Mucosa of rectum (tissue), 2 donors: ENCODE data around the gene ESPNL.

Experiments
- H3K27ac ChIP-seq, 2 donors: one replicate each; pipeline ENCODE4 v1.7.0; 2013; ENCODE audit warnings: inconsistent platforms in 2 of 2, low read depth in 2 of 2, low read length in 2 of 2
- H3K27me3 ChIP-seq, 2 donors: one replicate each; pipeline ENCODE4 v1.7.0; 2013; ENCODE audit warnings: low read length in 2 of 2; ENCODE audit not compliant: control insufficient read depth in 2 of 2, insufficient read depth in 2 of 2
- H3K36me3 ChIP-seq, 2 donors: one replicate each; pipeline ENCODE4 v1.7.0; 2013; ENCODE audit warnings: low read length in 2 of 2; ENCODE audit not compliant: control insufficient read depth in 2 of 2, insufficient read depth in 2 of 2
- H3K4me1 ChIP-seq, 2 donors: one replicate each; pipeline ENCODE4 v1.7.0; 2013; ENCODE audit warnings: low read length in 2 of 2, mild to moderate bottlenecking in 1 of 2; ENCODE audit not compliant: control insufficient read depth in 2 of 2, insufficient read depth in 2 of 2
- H3K4me3 ChIP-seq, 2 donors: one replicate each; pipeline ENCODE4 v1.7.0; 2013; ENCODE audit warnings: low read length in 2 of 2
- H3K9ac ChIP-seq, 2 donors: one replicate each; pipeline ENCODE4 v1.7.0; 2013; ENCODE audit warnings: low read length in 2 of 2, low read depth in 1 of 2, mild to moderate bottlenecking in 1 of 2
- H3K9me3 ChIP-seq, 2 donors: one replicate each; pipeline ENCODE4 v1.7.0; 2013; ENCODE audit warnings: low read length in 2 of 2; ENCODE audit not compliant: control insufficient read depth in 2 of 2
- donor health status: healthy.
- donor health status: Normal muscosa, but diverticular disease.

The ESPNL gene

DNA sequence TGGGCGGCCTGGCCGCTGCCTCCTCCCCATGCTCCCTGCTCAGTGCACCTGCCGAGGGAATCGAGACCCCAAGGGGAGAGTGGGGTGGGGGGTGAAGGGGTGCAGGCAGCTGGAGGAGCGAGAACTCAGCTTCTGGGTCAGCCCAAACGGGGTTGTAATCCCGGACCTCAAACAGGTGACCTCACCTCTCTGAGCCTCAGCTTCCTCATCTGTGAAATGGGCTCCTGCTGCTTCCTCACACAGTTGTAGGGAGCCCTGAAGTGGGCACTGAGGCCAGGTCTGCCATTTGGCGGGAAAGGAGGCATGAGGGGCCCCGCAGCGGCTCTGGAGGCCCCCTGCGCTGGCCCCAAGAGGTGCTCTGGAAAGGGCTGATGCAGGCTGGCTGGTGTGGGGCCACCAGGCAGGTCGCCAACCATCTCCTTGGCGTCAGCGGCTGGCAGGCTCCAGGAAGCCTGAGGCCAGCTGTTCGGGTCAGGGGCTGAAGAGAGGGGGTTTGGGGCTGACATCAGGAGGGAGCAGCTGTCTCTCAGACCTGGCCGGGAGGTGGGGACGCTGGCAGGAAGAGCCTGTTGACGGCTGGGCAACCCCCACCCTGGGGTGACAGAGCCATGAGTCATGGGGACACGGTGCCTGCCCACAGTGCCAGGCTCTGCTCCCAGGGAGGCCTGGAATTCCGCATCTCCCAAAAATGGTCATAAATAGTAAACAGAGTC, 43.3 kb downstream of the ESPNL start:
- Histone ChIP-seq H3K9me3 (no peaks in the 10 kb centered on the region), H3K27ac (no peak overlapping the region), H3K27me3 (peaks cover 0 to 5% of the 10 kb centered on the region in 2 donors), H3K4me3 (no peak overlapping the region), H3K36me3 (no peaks in the 10 kb centered on the region), H3K9ac (no peak overlapping the region), H3K4me1 (peaks cover 16 to 17% of the 10 kb centered on the region in 2 donors)

DNA sequence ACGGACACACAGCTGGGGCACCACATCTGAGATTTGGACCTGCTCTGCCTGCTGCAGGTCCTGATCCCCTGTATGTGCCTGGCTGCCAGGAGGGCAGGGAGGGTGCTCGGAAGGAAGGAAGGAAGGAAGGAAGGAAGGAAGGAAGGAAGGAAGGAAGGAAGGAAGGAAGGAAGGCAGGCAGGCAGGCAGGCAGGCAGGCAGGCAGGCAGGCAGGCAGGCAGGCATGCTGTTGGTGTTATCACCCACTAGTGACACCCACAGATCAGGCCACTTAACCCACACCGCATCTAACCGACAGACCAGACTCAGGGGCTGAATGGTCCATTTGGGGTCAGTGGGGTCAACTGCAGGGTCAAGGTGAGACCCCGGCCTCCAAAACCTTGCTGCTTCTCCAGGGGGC, 44.1 kb downstream of the ESPNL start:
- Histone ChIP-seq H3K4me3 (no peak overlapping the region), H3K4me1 (peaks cover 16 to 17% of the 10 kb centered on the region in 2 donors), H3K27me3 (peaks cover 0 to 5% of the 10 kb centered on the region in 2 donors), H3K9me3 (no peaks in the 10 kb centered on the region), H3K27ac (no peak overlapping the region), H3K36me3 (no peaks in the 10 kb centered on the region), H3K9ac (no peak overlapping the region)

GRCh38 chr2:238145046-238145445, 44.9 kb downstream of the ESPNL start:
- Histone ChIP-seq H3K4me3 (no peak overlapping the region), H3K9me3 (no peaks in the 10 kb centered on the region), H3K4me1 (peaks cover 15 to 16% of the 10 kb centered on the region in 2 donors), H3K36me3 (no peaks in the 10 kb centered on the region), H3K27ac (no peak overlapping the region), H3K9ac (no peak overlapping the region), H3K27me3 (peaks cover 0 to 5% of the 10 kb centered on the region in 2 donors)

GRCh38 chr2:238145851-238146250, 45.7 kb downstream of the ESPNL start:
- H3K27me3 ChIP-seq = peaks cover 0 to 3% of the 10 kb centered on the region in 2 donors
- H3K9ac ChIP-seq = no peak overlapping the region
- H3K27ac ChIP-seq = no peak overlapping the region
- H3K4me1 ChIP-seq = peaks cover 15 to 16% of the 10 kb centered on the region in 2 donors
- H3K36me3 ChIP-seq = no peaks in the 10 kb centered on the region
- H3K9me3 ChIP-seq = no peaks in the 10 kb centered on the region
- no peak overlapping the region for H3K4me3 ChIP-seq

GRCh38 chr2:238146884-238147544, 46.9 kb downstream of the ESPNL start:
- Histone ChIP-seq H3K9ac (no peak overlapping the region), H3K9me3 (no peaks in the 10 kb centered on the region), H3K4me1 (peaks cover 5 to 7% of the 10 kb centered on the region in 2 donors), H3K27me3 (peaks cover 0 to 3% of the 10 kb centered on the region in 2 donors), H3K4me3 (no peak overlapping the region), H3K27ac (no peak overlapping the region), H3K36me3 (no peaks in the 10 kb centered on the region)

DNA sequence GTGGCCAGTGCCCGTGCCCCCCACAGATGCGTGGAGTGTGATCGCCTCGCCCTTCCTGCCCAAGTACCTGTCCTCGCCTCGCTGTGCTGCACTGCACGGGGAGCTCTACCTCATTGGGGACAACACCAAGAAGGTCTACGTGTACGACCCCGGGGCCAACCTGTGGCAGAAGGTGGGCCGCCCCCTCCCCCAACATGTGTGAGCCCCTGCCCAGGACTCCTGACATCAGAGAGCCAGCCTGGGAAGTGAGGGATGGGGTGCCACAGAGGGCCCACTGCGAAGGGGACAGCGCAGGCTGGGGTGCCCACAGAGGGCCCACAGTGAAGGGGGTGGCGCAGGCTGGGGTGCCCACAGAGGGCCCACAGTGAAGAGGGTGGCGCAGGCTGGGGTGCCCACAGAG, 48.8 kb downstream of the ESPNL start:
- Histone ChIP-seq H3K9me3 (no peaks in the 10 kb centered on the region), H3K36me3 (no peaks in the 10 kb centered on the region), H3K27ac (no peak overlapping the region), H3K27me3 (no peaks in the 10 kb centered on the region), H3K4me3 (no peak overlapping the region), H3K9ac (no peak overlapping the region), H3K4me1 (no peaks in the 10 kb centered on the region)

DNA sequence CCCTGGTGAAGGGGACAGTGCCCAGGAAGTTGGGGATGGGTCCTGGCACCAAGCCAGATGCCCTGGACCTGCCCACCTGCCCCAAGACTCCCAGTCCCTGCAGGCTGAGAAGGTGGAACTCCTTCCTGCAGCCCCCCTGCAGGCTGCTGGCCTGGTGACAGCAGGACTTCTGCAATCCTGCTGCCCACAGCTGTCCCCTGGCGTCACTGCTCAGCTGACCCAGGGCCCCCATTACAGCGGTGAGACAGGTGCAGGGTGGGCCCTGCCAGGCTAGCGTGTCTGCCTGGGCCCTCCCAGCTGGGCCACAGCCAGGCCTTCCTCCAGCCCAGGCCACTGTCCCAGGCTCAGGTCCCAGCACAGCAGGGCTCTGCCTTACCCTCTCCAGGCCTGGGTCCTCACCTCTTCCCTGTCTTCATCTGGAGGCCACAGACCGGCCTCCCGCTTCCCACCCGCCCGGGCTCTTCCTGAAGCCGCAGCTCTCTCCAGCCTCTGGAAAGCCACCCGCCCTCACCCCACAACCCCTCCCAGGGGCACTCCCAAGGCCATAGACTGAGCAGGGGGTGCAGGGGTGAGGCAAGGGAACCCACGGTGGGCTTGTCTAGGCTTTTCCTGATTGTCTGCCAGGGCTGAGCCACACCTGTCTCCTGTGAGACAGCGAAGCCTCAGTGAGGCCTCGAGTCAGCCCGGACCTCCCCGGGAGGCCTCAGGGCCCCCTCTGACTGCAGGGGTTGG, 49.9 kb downstream of the ESPNL start:
- no peak overlapping the region for H3K4me3 ChIP-seq
- H3K27ac ChIP-seq = no peak overlapping the region
- H3K36me3 ChIP-seq = no peaks in the 10 kb centered on the region
- no peak overlapping the region for H3K9ac ChIP-seq
- no peaks in the 10 kb centered on the region for H3K9me3 ChIP-seq
- no peaks in the 10 kb centered on the region for H3K27me3 ChIP-seq
- no peaks in the 10 kb centered on the region for H3K4me1 ChIP-seq

GRCh38 chr2:238150686-238151085, 50.5 kb downstream of the ESPNL start:
- H3K9ac ChIP-seq = no peak overlapping the region
- H3K9me3 ChIP-seq = no peaks in the 10 kb centered on the region
- no peak overlapping the region for H3K27ac ChIP-seq
- H3K27me3 ChIP-seq = no peaks in the 10 kb centered on the region
- H3K4me1 ChIP-seq = no peaks in the 10 kb centered on the region
- H3K36me3 ChIP-seq = no peaks in the 10 kb centered on the region
- H3K4me3 ChIP-seq = no peak overlapping the region

GRCh38 chr2:238151205-238151604, 51.1 kb downstream of the ESPNL start:
- no peaks in the 10 kb centered on the region for H3K36me3 ChIP-seq
- no peaks in the 10 kb centered on the region for H3K9me3 ChIP-seq
- no peak overlapping the region for H3K27ac ChIP-seq
- H3K4me1 ChIP-seq = no peaks in the 10 kb centered on the region
- H3K9ac ChIP-seq = no peak overlapping the region
- no peak overlapping the region for H3K4me3 ChIP-seq
- no peaks in the 10 kb centered on the region for H3K27me3 ChIP-seq

DNA sequence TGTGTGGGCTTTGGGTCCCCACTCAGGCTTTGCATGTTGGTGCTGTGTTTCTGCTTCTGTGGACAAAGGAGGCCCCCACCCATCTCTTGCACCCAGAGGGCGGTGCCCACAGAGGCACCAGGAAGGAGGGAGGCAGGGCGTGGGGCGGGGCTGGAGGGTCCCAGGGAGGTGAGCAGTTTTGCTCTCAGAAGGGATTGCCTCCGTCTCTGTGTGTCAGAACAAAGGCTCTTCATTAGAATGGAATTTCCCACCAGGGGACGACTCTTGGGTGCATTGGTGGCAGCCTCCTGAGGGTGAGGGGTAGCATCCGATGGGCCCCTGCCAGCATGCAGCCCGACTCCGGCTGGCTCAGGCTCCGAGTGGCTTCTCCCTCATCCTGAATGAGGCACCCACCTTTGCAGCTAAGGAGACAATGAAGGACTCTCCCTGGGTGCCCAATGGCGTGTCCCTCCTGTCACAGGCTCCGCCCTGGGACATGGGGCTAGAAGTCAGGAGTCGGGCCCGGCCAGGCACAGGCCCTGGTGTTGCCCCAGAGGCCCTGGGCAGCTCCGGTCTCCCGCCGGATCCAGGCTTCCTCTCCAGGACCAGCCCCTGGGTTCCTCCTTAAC, 51.6 kb downstream of the ESPNL start:
- Histone ChIP-seq H3K27ac (no peak overlapping the region), H3K27me3 (no peaks in the 10 kb centered on the region), H3K36me3 (no peaks in the 10 kb centered on the region), H3K9ac (no peak overlapping the region), H3K4me3 (no peak overlapping the region), H3K9me3 (no peaks in the 10 kb centered on the region), H3K4me1 (no peaks in the 10 kb centered on the region)
